GM18526 (cell line): ENCODE measurements around the gene MEF2A.

Source experiments
- POLR2A ChIP-seq: IDR thresholded peaks from 3 replicates; pipeline ENCODE4 v1.6.1; 2011; ENCODE audit not compliant: insufficient read length; ENCODE audit errors: extremely low read depth

Gene MEF2A

GRCh38 chr15:99556578-99556977 is 9.2 kb upstream of the MEF2A start:
- TF ChIP-seq POLR2A, result no peak

DNA sequence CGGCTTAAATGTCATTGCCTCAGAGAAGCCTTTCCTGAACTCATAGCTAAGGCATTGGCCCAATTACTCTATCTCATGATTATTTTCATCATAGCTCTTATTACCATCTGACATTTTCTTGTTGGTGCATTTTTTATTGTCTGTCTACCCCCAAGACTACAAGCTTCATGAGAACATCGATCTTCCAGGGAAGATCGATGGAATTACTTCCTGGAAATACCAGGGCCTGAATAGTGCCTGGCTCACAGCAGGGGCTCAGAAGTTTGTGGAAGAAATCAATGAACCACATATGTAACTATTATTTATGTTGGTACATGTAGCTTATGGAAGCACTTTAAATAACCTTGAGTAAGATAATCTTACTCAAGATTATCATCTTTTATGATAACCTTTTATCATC is 7.7 kb upstream of the MEF2A start:
- TF ChIP-seq POLR2A, result no peak

- TF ChIP-seq POLR2A, result no peak
Observed at GRCh38 chr15:99558571-99558970, 7.2 kb upstream of the MEF2A start.

GRCh38 chr15:99561476-99562230 is 4.1 kb upstream of the MEF2A start:
- no peak for TF ChIP-seq POLR2A

DNA sequence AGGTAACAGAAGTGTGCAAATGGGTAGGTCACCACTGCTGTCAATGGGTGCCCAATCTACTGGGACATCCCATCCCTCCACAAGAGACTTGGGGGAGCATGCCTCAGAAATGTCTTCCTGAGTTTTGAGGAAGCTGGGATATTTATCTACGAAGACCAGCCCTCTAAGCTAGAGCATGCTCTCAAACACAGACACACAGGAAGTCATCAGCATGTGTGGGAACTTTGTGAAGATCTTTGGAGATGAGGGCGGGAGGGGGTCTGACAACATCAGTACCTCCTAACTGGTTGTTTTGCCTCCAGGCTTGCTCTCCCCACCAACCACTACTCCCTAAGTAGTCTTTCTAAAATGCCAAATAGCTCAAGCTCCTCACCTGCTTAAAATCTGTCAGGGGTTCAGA is 3.5 kb upstream of the MEF2A start:
- no peak for TF ChIP-seq POLR2A

GRCh38 chr15:99564221-99565048 is 1.3 kb upstream of the MEF2A start:
- no peak for TF ChIP-seq POLR2A

GRCh38 chr15:99565049-99565298 is 810 bp upstream of the MEF2A start:
- TF ChIP-seq POLR2A, result no peak

GRCh38 chr15:99566157-99566897 is 543 bp downstream of the MEF2A start:
- no peak for TF ChIP-seq POLR2A

DNA sequence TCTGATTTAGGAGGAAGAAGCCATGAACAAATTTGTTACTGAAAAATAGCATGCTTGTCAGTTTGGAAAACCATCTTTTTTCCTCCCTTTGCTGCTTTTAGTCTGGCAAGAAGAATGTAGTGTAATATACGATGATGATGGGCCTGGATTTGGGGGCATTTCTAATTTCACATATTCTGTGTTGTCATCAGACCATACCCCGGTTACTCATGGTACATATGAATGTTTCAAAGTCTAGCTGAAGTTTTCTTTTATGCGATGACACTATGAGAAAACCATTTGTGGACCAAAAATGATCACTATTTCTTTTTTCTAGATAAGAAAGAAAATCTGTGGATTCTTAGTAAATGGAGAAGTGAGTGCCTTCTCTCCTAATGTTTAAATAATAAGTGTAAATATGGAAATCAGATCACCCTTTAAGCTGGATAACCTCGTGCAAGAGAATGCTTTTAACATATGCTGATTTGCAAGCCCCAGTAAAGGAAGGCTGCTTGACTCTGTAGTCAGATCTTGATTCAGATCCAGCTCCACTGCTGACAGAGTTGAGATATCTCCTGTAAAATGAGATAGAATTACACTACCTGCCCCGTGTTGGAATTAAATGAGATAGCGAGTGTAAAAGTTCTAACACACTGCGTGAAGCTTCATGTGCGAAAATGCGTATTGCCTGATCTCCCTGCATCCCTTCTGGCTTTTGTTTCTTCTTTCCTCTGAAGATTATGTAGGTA is 3.0 kb downstream of the MEF2A start:
- TF ChIP-seq POLR2A, result no peak

DNA sequence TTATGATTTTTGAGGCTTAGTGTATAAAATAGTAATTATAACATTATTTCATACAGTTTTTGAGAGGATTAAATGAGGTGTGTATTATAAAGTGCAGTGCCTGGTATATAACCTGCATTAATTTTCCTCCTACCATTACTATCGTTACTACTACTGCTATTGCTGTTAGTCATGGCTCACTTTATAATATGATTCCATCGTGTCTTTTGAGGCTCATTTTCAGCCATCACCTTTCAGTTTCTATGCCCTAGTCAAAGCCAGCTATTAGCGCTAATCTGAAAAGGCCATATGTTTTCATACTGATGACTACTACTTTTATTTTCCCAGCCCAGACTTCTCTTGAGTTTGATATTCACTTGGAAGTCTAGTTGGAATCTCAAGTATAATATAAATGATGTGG is 5.5 kb downstream of the MEF2A start:
- no peak for TF ChIP-seq POLR2A

GRCh38 chr15:99574048-99574447 is 8.3 kb downstream of the MEF2A start:
- no peak for TF ChIP-seq POLR2A

DNA sequence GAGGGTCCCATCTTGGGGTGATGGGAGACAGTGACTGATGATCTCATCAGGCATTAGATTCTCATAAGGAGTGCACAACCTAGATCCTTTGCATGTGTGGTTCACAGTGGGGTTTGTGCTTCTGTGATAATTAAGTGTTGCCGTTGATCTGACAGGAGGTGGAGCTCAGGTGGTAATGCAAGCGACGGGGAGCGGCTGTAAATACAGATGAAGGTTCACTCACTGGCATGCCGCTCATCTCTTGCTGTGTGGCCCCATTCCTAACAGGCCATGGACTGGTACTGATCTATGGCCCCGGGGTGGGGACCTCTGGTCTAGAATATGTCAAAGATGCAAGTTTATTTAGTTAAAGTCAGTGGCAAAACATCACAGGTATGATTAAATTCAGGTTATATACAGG is 8.7 kb downstream of the MEF2A start:
- TF ChIP-seq POLR2A, result no peak

DNA sequence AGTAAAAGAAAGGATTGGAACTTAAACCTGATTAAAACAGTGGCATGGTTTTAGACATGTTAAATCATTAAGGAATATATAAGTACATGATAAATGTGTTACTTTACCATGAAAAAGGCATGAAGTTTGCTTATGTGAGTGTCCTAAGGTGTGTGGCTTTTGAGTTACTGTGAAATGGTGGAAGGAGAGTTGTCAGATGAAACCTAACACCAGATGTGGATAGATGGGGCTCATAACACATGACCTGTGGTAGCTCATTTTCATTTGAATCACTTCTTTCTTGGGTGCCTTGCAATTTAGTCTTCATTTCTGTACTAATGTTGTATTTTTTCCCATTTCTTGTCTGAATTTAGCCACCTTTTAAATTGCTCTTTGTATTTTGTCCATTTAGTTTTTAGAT is 13.0 kb downstream of the MEF2A start:
- TF ChIP-seq POLR2A, result no peak

DNA sequence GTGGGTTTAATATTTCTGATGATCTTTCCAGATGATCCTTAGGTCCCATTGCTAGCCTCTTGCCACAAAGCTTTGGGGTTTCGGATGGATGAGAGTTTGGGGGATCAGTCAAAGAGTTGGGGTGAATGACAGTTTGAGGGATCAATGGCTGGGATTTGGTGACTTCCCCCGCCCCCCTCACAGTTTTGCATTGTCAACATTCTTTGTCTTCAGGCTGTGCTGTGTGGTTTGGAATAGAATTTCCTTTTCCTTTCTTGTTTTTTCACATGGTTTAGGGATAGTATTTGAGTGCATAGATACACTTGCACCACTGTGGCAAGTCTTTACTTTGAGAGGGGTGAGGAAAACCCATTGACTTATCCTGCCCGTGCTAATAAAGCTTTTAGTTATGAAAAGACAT is 14.3 kb downstream of the MEF2A start:
- TF ChIP-seq POLR2A, result no peak

- TF ChIP-seq POLR2A, result no peak
Observed at GRCh38 chr15:99582508-99582960, 16.8 kb downstream of the MEF2A start.
